Right atrium auricular region (tissue), 2 donors: Measurements from ENCODE around the gene PIPOX. TPM values are rescaled to one million over a fixed set of nuclear protein-coding genes. Genes with fewer than 3 reads are reported as not detected.

Experiments used
- DNase-seq: peaks from one replicate; pipeline ENCODE4 v3.0.0-alpha.2; 2019; ENCODE audit warnings: low spot score
- H3K27ac ChIP-seq, 2 donors: fragments of 200-600 bp; sonication (generic); 1 replicate in 1 of 2; 2 replicates in 1 of 2; pipeline ENCODE4 v1.5.1; 2016 to 2019
- H3K27me3 ChIP-seq, 2 donors: fragments of 200-600 bp; sonication (generic); one replicate each; pipeline versions ENCODE4 v1.5.1 to v1.6.0; 2017 to 2019
- H3K36me3 ChIP-seq: fragments of 200-600 bp; sonication (generic); one replicate; pipeline ENCODE4 v1.5.1; 2016
- H3K4me1 ChIP-seq, 2 donors: fragments of 200-600 bp; sonication (generic); one replicate each; pipeline versions ENCODE4 v1.5.1 to v1.6.0; 2017 to 2019
- H3K4me3 ChIP-seq, 2 donors: fragments of 200-600 bp; sonication (generic); 1 replicate in 1 of 2; 2 replicates in 1 of 2; pipeline ENCODE4 v1.5.1; 2017 to 2019; ENCODE audit warnings: mild to moderate bottlenecking in 1 of 2, moderate library complexity in 1 of 2
- H3K9me3 ChIP-seq, 2 donors: fragments of 200-600 bp; sonication (generic); one replicate each; pipeline ENCODE4 v1.5.1; 2019
- total RNA-seq, 2 donors: library from RNA; depleted of rRNA; stranded (reverse); fragments of >200 nt; gene quantifications; one replicate each; pipeline ENCODE4 v1.1.0, GENCODE V29; 2016
- TF ChIP-seq, protein P1 (sequence below), 2 donors: fragments of 200-600 bp; sonication (generic); IDR thresholded peaks; one replicate each; pipeline ENCODE4 v1.5.1; 2019; ENCODE audit warnings: antibody characterized with exemption in 2 of 2

Gene PIPOX
- total RNA-seq, 2 donors from 2014 or later = 0.37 to 0.79 TPM

DNA sequence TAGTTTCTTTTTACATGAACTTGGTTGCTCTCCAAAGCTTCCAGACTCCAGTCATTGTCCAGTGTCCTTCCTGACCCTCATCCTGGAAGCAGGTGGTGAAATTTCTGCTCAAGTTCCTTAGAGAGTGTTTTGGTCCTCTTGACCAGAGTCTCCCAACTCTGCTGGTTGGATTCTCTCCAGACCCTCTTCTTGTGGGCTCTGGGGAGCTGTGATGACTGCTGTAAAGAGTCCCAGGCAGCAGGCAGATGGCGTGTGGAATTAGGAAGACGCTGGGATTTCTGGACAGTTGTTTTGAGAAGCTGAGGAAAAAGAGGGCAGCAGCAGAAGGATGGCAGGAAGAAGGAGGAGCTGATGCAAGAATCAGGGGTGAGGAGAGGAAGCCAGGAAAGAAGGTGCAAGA, 35.5 kb upstream of the PIPOX start:
- DNase-seq = no peak
- TF ChIP-seq, protein P1, sequence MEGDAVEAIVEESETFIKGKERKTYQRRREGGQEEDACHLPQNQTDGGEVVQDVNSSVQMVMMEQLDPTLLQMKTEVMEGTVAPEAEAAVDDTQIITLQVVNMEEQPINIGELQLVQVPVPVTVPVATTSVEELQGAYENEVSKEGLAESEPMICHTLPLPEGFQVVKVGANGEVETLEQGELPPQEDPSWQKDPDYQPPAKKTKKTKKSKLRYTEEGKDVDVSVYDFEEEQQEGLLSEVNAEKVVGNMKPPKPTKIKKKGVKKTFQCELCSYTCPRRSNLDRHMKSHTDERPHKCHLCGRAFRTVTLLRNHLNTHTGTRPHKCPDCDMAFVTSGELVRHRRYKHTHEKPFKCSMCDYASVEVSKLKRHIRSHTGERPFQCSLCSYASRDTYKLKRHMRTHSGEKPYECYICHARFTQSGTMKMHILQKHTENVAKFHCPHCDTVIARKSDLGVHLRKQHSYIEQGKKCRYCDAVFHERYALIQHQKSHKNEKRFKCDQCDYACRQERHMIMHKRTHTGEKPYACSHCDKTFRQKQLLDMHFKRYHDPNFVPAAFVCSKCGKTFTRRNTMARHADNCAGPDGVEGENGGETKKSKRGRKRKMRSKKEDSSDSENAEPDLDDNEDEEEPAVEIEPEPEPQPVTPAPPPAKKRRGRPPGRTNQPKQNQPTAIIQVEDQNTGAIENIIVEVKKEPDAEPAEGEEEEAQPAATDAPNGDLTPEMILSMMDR (IDR thresholded peaks at IDR 0.05) = no peak
- H3K27me3 ChIP-seq = peaks cover 9 to 12% of the 10 kb centered on the region in 2 donors
- H3K36me3 ChIP-seq = no peaks in the 10 kb centered on the region
- H3K27ac ChIP-seq = no peak overlapping the region
- peaks cover 0 to 4% of the 10 kb centered on the region in 2 donors for H3K4me1 ChIP-seq
- H3K4me3 ChIP-seq = no peak overlapping the region
- H3K9me3 ChIP-seq = no peaks in the 10 kb centered on the region

DNA sequence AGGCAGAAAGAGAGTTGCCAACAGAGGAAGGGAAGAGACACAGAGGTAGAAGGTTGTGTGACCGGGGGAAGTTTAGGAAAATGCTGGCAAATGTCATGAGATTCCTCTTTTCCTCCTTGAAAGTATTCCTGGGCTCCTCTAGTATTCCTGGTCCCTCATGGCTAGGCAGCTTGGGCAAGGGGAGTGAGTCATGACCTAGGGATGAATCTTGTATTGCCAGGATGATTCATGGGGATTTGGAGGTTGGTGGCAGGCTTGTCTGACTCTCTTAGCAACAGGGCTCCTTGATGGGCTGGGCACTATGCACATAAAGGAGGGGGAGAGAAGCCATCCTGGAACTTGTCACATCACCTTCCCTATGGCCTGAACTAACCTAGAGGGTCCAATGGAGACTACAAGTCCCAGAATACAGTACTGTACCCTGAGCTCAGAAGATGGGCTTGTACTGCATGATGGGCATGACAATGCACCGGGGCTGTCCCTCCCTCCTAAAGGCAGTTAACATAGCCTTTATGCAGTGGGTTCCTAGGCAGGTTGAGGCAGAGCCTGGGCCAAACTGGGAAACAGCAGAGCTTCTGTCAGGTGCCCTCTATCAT, 35.0 kb upstream of the PIPOX start:
- Histone ChIP-seq H3K36me3 (no peaks in the 10 kb centered on the region), H3K9me3 (no peaks in the 10 kb centered on the region), H3K27me3 (peaks cover 9 to 12% of the 10 kb centered on the region in 2 donors), H3K4me1 (peaks cover 0 to 4% of the 10 kb centered on the region in 2 donors), H3K27ac (no peak overlapping the region), H3K4me3 (no peak overlapping the region)
- TF ChIP-seq, protein P1 (IDR thresholded peaks at IDR 0.05) = no peak
- no peak for DNase-seq

DNA sequence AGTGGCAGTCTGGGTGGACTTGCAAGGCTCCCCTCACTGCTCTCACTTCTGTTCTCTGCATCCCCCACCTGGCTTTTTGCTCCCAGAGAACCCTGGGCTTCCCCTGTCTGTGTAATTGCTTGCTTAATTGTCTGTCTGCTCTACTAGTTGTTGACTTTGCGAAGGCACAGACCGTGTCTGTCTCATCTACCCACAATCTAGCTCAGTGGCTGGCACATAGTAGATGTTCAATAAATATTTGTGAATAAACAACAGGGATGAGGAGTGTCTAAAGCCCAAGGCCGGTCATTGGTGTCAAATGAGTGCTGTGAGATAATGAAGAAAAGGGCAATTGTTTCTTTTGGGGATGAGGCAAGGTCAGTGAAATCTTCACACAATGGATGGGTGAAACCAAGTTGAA, 34.4 kb upstream of the PIPOX start:
- Histone ChIP-seq H3K27ac (no peak overlapping the region), H3K9me3 (no peaks in the 10 kb centered on the region), H3K36me3 (no peaks in the 10 kb centered on the region), H3K27me3 (peaks cover 9 to 12% of the 10 kb centered on the region in 2 donors), H3K4me3 (no peak overlapping the region), H3K4me1 (peaks cover 0 to 4% of the 10 kb centered on the region in 2 donors)
- TF ChIP-seq, protein P1 (IDR thresholded peaks at IDR 0.05) = no peak
- no peak for DNase-seq

DNA sequence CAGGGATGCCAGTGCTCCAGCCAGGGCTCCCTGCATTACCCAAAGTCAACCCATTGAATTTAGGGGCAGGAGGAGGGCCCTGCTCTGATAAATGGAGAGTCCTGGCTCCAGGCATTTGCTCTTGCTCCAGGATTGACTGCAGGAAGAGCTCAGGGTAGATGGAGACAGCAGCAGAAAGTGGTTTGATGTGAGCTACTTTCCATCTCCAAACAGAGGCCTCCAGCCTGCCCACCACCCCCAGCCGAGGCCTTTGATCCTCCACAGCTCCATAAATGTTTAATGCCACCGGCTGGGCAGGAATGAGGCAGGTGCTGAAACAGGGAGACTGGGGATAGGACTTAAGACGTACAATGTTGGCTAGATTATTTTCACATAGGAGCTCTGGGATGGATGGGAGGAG, 32.8 kb upstream of the PIPOX start:
- no peak overlapping the region for H3K27ac ChIP-seq
- peaks cover 0 to 3% of the 10 kb centered on the region in 2 donors for H3K27me3 ChIP-seq
- TF ChIP-seq, protein P1 (IDR thresholded peaks at IDR 0.05) = no peak

DNA sequence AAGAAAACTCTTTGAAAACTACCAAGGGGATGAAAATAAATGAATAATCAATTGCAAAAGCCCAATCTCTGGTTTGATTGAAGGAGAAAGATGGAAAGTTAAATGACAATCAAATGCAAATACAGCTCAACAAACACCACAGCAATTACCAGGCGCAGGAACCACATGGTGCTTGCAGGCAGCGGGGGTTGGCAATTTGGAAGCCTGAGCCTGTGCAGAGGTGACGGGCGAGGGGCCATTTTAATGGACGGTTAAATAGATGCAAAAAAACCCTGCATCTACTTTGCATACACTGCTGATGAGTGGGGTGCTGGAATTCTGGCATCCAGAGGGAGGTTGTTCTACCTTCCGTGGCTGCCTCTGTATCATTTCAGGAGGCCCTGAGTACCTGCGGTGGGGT, 32.4 kb upstream of the PIPOX start:
- Histone ChIP-seq H3K9me3 (no peaks in the 10 kb centered on the region), H3K4me3 (no peak overlapping the region), H3K27ac (no peak overlapping the region), H3K4me1 (peaks cover 0 to 4% of the 10 kb centered on the region in 2 donors), H3K36me3 (no peaks in the 10 kb centered on the region), H3K27me3 (no peaks in the 10 kb centered on the region)
- DNase-seq = no peak
- TF ChIP-seq, protein P1 (IDR thresholded peaks at IDR 0.05) = no peak

More for the DNA sequence above, 32.8 kb upstream of the PIPOX start:
- Histone ChIP-seq H3K36me3 (no peaks in the 10 kb centered on the region), H3K4me3 (no peak overlapping the region), H3K9me3 (no peaks in the 10 kb centered on the region), H3K4me1 (peaks cover 0 to 4% of the 10 kb centered on the region in 2 donors)
- no peak for DNase-seq

DNA sequence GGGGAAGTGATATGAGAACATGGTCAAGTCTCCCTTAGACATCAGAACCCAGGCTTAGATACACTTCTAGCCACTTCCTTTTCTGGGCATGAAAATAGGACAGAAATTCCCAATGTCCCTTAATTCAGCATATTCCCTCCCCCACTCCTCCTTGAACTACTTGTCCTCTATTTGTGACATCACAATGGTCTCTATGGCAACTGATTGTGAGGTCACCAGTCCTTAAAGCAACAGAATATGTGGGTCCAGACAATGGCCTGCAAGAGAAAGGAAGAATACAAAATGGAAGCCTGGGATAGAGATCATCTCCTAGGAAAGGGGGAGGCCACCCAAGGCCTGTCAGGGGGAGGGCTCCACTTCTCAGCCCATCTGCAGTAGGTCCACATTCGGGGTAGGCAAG, 30.4 kb upstream of the PIPOX start:
- Histone ChIP-seq H3K9me3 (no peaks in the 10 kb centered on the region), H3K36me3 (no peaks in the 10 kb centered on the region), H3K27me3 (no peaks in the 10 kb centered on the region), H3K4me3 (no peak overlapping the region), H3K4me1 (no peaks in the 10 kb centered on the region), H3K27ac (no peak overlapping the region)
- TF ChIP-seq, protein P1 (IDR thresholded peaks at IDR 0.05) = no peak
- DNase-seq = no peak
